Endothelial cell of umbilical vein (primary cell): ENCODE measurements around the gene CLEC2B. TPM values are rescaled to one million over a fixed set of nuclear protein-coding genes. Genes with fewer than 3 reads are reported as not detected.

Experiments used
- BruUV-seq: library from RNA; stranded (reverse); fragments of 400-500 nt; replicated peaks from 2 replicates; lab custom pipeline; 2021; lab: Mats Ljungman, UMichigan
- CTCF ChIA-PET: fragments of 300-600, 350-600 bp; sonication (Branson Sonifier 250); formaldehyde crosslinking; loops from one replicate; lab custom pipeline; 2021; ENCODE audit warnings: antibody characterized with exemption, inconsistent platforms; lab: Charles Lee
- POLR2A ChIA-PET: fragments of 300-600, 350-600 bp; sonication (Branson Sonifier 250); formaldehyde crosslinking; loops from one replicate; lab custom pipeline; 2021; ENCODE audit warnings: antibody characterized with exemption, inconsistent platforms; lab: Charles Lee
- DNase-seq: peaks from one replicate; pipeline ENCODE4 v3.0.0-alpha.2; 2011; ENCODE audit warnings: low read depth, low spot score
- FAIRE-seq: peaks from 2 replicates; lab custom pipeline; 2011; peaks lifted over from hg19 to GRCh38; lab: Jason Lieb, UNC
- H2AFZ ChIP-seq: 2 replicates; pipeline ENCODE4 v1.6.0; 2012; ENCODE audit warnings: low read depth, low read length, control low read depth, inconsistent platforms
- H3K27ac ChIP-seq: 2 replicates; pipeline ENCODE4 v1.5.1; 2011; ENCODE audit warnings: low read depth, mild to moderate bottlenecking, control low read depth, low read length, moderate library complexity; ENCODE audit not compliant: insufficient read depth
- H3K27me3 ChIP-seq, 2 experiments: 2 replicates each; pipeline versions ENCODE4 v1.6.0 to v1.6.1; 2011; ENCODE audit warnings: low read length in 2 of 2, mixed read lengths in 1 of 2; ENCODE audit not compliant: control insufficient read depth in 2 of 2, insufficient read depth in 2 of 2
- H3K36me3 ChIP-seq, 2 experiments: 2 replicates in 1 of 2; 3 replicates in 1 of 2; pipeline ENCODE4 v1.5.1; 2011; ENCODE audit warnings: low read length in 2 of 2, mild to moderate bottlenecking in 1 of 2, moderate library complexity in 1 of 2; ENCODE audit not compliant: control insufficient read depth in 2 of 2, insufficient read depth in 2 of 2; ENCODE audit errors: extremely low read depth in 1 of 2
- H3K4me1 ChIP-seq: 3 replicates; pipeline ENCODE4 v1.5.1; 2011; ENCODE audit warnings: mild to moderate bottlenecking, low read length; ENCODE audit not compliant: control insufficient read depth, insufficient read depth; ENCODE audit errors: extremely low read depth
- H3K4me2 ChIP-seq: 2 replicates; pipeline ENCODE4 v1.6.1; 2011; ENCODE audit warnings: low read length, control low read depth, mixed read lengths; ENCODE audit not compliant: insufficient read depth
- H3K4me3 ChIP-seq, 3 experiments: fragments of 200-600 bp in 1 of 3; sonication (generic), shearing (Covaris generic) in 1 of 3; replicated peaks in 1 of 3; 2 replicates each; pipeline ENCODE4 v1.5.1; 2011 to 2016; ENCODE audit warnings: control low read depth in 3 of 3, low read length in 3 of 3, mild to moderate bottlenecking in 2 of 3, inconsistent platforms in 1 of 3, low read depth in 1 of 3, moderate library complexity in 1 of 3; ENCODE audit not compliant: insufficient read depth in 1 of 3
- H3K79me2 ChIP-seq: 2 replicates; pipeline ENCODE4 v1.6.0; 2012; ENCODE audit warnings: low read length, inconsistent platforms; ENCODE audit not compliant: control insufficient read depth, insufficient read depth
- H3K9ac ChIP-seq: replicated peaks from 2 replicates; pipeline ENCODE3; 2011; ENCODE audit warnings: low read length, control low read depth; ENCODE audit not compliant: insufficient read depth; ENCODE audit errors: extremely low read depth
- H3K9me1 ChIP-seq: replicated peaks from 3 replicates; pipeline ENCODE4 v1.6.0; 2011; ENCODE audit warnings: mild to moderate bottlenecking, low read length; ENCODE audit not compliant: control insufficient read depth, insufficient read depth; ENCODE audit errors: extremely low read depth
- H3K9me3 ChIP-seq: replicated peaks from 2 replicates; pipeline ENCODE4 v1.5.1; 2012; ENCODE audit warnings: low read length, inconsistent platforms; ENCODE audit not compliant: control insufficient read depth, insufficient read depth
- H4K20me1 ChIP-seq: replicated peaks from 2 replicates; pipeline ENCODE3; 2011; ENCODE audit warnings: mild to moderate bottlenecking, low read length; ENCODE audit not compliant: control insufficient read depth, insufficient read depth; ENCODE audit errors: extremely low read depth
- EZH2 ChIP-seq: IDR thresholded peaks from 2 replicates; pipeline ENCODE4 v1.6.1; 2012; ENCODE audit warnings: borderline replicate concordance, low read depth, mild to moderate bottlenecking, moderate library complexity, low read length, inconsistent platforms; ENCODE audit not compliant: severe bottlenecking
- FOS ChIP-seq: IDR thresholded peaks from 2 replicates; pipeline ENCODE4 v1.6.1; 2011; ENCODE audit warnings: mild to moderate bottlenecking, low read length, moderate library complexity, borderline replicate concordance; ENCODE audit not compliant: insufficient read depth
- GATA2 ChIP-seq: IDR thresholded peaks from 2 replicates; pipeline ENCODE4 v1.7.0; 2011; ENCODE audit warnings: low read depth, mild to moderate bottlenecking, moderate library complexity, mixed read lengths, low read length; ENCODE audit not compliant: insufficient read length, insufficient read depth
- JUN ChIP-seq: IDR thresholded peaks from 2 replicates; pipeline ENCODE4 v1.6.1; 2011; ENCODE audit warnings: borderline replicate concordance, low read depth; ENCODE audit not compliant: insufficient read length, insufficient read depth
- MYC ChIP-seq: IDR thresholded peaks from one replicate; pipeline ENCODE4 v1.6.1; 2011; ENCODE audit warnings: mild to moderate bottlenecking, low read depth, low read length
- POLR2A ChIP-seq: IDR thresholded peaks from 2 replicates; pipeline ENCODE4 v1.6.1; 2012; ENCODE audit warnings: low read depth, mild to moderate bottlenecking, control low read depth, low read length
- POLR2AphosphoS5 ChIP-seq: IDR thresholded peaks from 2 replicates; pipeline ENCODE4 v1.6.1; 2012; ENCODE audit warnings: low read depth, mild to moderate bottlenecking, control low read depth, low read length, moderate library complexity; ENCODE audit not compliant: insufficient read depth
- dilution Hi-C: fragments of 300-500 bp; cut with MboI; formaldehyde crosslinking; loops from one replicate; pipeline ENCODE4 v1.15.0; 2019; ENCODE audit warnings: low sequenced_read_pairs; ENCODE audit not compliant: extremely low pct_ligation_motif_present
- intact Hi-C: fragments of 100-400 bp; cut with micrococcal nuclease; formaldehyde crosslinking; loops from one replicate; pipeline ENCODE4 v1.10.0; 2022
- polyA plus RNA-seq, 4 experiments: library from polyadenylated mRNA; depleted of rRNA in 3 of 4; stranded (reverse) in 3 of 4; unstranded in 1 of 4; fragments of >200 nt; gene quantifications; 2 replicates each; pipeline versions ENCODE4 v1.2.1 to v1.2.3, GENCODE V29; 2011 to 2012; ENCODE audit warnings: missing spikeins in 1 of 4
- total RNA-seq: library from RNA; stranded (reverse); gene quantifications from 2 replicates; pipeline ENCODE4 v1.2.3, GENCODE V29; 2021
- TF ChIP-seq, protein P1 (sequence below): IDR thresholded peaks from 2 replicates; pipeline ENCODE4 v1.6.1; 2011; ENCODE audit not compliant: insufficient read depth, insufficient read length
- TF ChIP-seq, protein P2 (sequence below), 2 donors: IDR thresholded peaks; 1 replicate in 1 of 2; 2 replicates in 1 of 2; pipeline ENCODE4 v1.5.1; 2011; ENCODE audit warnings: low read length in 2 of 2, mild to moderate bottlenecking in 2 of 2, moderate library complexity in 2 of 2, control low read depth in 1 of 2, inconsistent platforms in 1 of 2, low read depth in 1 of 2; ENCODE audit not compliant: insufficient read depth in 1 of 2; ENCODE audit errors: extremely low read depth in 1 of 2

CLEC2B gene
- total and polyA plus RNA-seq, 2 donors (not counting 3 experiments of a cell fraction or from before 2014, with no cell fraction given) = 6.7 to 18.3 TPM

- Histone ChIP-seq H3K9ac (no peak overlapping the region), H3K9me1 (no peaks in the 10 kb centered on the region), H3K4me2 (no peak overlapping the region), H3K36me3 (no peaks in the 10 kb centered on the region), H2AFZ (no peak overlapping the region), H3K79me2 (no peaks in the 10 kb centered on the region), H3K27ac (no peak overlapping the region), H3K4me3 (no peak overlapping the region), H4K20me1 (no peaks in the 10 kb centered on the region), H3K4me1 (no peaks in the 10 kb centered on the region), H3K27me3 (peaks cover 3 to 8% of the 10 kb centered on the region in 2 experiments), H3K9me3 (no peaks in the 10 kb centered on the region)
- no TSS peak for BruUV-seq
- DNase-seq (no peak), FAIRE-seq (no peak)
- TF ChIP-seq, protein P1, sequence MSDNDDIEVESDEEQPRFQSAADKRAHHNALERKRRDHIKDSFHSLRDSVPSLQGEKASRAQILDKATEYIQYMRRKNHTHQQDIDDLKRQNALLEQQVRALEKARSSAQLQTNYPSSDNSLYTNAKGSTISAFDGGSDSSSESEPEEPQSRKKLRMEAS = no peak
- TF ChIP-seq FOS (no peak), MYC (no peak), POLR2AphosphoS5 (no peak), EZH2 (no peak)
- dilution Hi-C loops (no loop called here), intact Hi-C loops (no loop called here)
- CTCF ChIA-PET = no interaction called here
- POLR2A ChIA-PET = no interaction called here
These were observed 40.6 kb upstream of the CLEC2B start for GRCh38 chr12:9909724-9910123.

DNA sequence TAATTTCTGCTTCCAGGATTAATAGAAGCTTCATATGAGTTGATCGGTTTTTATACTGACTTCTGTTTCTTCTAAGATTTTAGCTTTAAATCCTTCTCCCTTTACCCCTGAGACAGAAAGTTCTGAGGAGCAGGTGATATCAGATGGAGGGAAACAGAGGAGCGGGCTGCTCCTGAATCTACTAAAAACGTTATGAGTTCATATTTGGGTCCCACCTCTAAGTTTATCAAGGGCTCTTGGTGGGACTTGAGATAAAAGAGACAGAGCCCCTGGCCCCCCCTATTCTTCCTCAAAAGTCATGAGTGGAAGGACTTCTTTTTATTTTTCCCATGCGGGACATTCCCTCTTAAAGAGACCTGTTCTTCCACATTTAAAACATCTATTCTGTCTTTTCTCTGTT lies 39.2 kb upstream of the CLEC2B start:
- Histone ChIP-seq H3K4me1 (no peaks in the 10 kb centered on the region), H3K4me2 (no peak overlapping the region), H2AFZ (no peak overlapping the region), H3K9me1 (no peaks in the 10 kb centered on the region), H3K27me3 (peaks cover 3 to 8% of the 10 kb centered on the region in 2 experiments), H3K9me3 (no peaks in the 10 kb centered on the region), H3K27ac (no peak overlapping the region), H4K20me1 (no peaks in the 10 kb centered on the region), H3K36me3 (no peaks in the 10 kb centered on the region), H3K4me3 (no peak overlapping the region), H3K9ac (no peak overlapping the region), H3K79me2 (no peaks in the 10 kb centered on the region)
- TF ChIP-seq, protein P1 = no peak
- TF ChIP-seq, protein P2, sequence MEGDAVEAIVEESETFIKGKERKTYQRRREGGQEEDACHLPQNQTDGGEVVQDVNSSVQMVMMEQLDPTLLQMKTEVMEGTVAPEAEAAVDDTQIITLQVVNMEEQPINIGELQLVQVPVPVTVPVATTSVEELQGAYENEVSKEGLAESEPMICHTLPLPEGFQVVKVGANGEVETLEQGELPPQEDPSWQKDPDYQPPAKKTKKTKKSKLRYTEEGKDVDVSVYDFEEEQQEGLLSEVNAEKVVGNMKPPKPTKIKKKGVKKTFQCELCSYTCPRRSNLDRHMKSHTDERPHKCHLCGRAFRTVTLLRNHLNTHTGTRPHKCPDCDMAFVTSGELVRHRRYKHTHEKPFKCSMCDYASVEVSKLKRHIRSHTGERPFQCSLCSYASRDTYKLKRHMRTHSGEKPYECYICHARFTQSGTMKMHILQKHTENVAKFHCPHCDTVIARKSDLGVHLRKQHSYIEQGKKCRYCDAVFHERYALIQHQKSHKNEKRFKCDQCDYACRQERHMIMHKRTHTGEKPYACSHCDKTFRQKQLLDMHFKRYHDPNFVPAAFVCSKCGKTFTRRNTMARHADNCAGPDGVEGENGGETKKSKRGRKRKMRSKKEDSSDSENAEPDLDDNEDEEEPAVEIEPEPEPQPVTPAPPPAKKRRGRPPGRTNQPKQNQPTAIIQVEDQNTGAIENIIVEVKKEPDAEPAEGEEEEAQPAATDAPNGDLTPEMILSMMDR (IDR thresholded peaks at IDR 0.05; ENCODE audit: extremely low read depth in 1 of 2, insufficient read depth in 1 of 2, low read depth in 1 of 2, low read length in 2 of 2) = no peak
- no peak for TF ChIP-seq POLR2A
- no peak for TF ChIP-seq EZH2
- no peak for TF ChIP-seq FOS
- TF ChIP-seq JUN = no peak
- TF ChIP-seq MYC = no peak
- TF ChIP-seq POLR2AphosphoS5 = no peak
- no peak for TF ChIP-seq GATA2
- ChIA-PET POLR2A (no interaction called here), CTCF (interaction anchor here (0.9 to 3.6 kb wide), 2 partner anchors 13 to 158 kb away, joined by 3 to 20 read pairs; no protein-coding TSS in a partner anchor)
- intact Hi-C loops = no loop called here
- no TSS peak for BruUV-seq
- FAIRE-seq (no peak), DNase-seq (no peak)
- dilution Hi-C loops = no loop called here
